GM19324 (cell line): Measurements from ENCODE around the gene UGGT1.
"Not testable (repeated sequence)": the region's sequence is repeated elsewhere in the genome, so short reads cannot be mapped to it uniquely, and the experiment has no call there.

Experiments
- ATAC-seq: cut with Tn5 transposase; IDR thresholded peaks from one replicate; pipeline ENCODE4 v1.9.1; 2021; ENCODE audit warnings: mild to moderate bottlenecking, moderate library complexity; ENCODE audit not compliant: unreplicated experiment, low FRiP score

Gene UGGT1

DNA sequence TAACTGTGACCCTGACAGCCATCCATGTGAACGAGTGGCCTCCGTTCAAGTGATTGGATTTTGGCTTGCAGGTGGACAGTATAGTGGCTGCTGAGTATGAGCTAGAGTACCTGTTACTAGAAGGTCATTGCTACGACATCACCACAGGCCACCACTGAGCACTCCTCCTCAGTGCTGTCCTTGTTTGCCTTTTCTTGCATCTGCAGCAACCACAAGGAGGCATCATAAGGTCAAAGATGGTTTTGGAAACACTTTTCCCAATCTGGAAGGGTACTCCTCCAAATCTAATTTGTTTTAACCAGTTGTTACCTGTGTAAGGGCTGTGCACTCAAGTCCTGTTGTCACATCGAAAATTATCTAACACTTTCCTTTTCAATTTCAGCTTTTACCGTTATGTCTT, 81.2 kb downstream of the UGGT1 start:
- no peak for ATAC-seq

DNA sequence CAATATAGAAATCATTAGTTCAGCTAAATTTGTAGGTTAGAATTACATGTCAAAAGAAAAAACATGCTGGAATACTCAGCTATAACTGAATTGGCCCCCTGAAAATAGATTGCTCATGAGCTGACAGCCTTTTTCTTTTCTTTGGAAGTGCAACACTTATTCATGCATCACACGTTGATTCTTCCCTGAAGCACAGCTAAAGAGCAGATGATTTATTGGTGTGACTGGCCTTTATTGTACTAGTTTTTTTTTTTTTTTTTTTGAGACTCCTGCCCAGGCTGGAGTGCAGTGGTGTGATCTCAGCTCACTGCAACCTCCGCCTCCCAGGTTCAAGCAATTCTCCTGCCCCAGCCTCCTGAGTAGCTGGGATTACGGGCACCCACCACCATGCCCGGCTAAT, 83.1 kb downstream of the UGGT1 start:
- ATAC-seq = not testable (repeated sequence)

DNA sequence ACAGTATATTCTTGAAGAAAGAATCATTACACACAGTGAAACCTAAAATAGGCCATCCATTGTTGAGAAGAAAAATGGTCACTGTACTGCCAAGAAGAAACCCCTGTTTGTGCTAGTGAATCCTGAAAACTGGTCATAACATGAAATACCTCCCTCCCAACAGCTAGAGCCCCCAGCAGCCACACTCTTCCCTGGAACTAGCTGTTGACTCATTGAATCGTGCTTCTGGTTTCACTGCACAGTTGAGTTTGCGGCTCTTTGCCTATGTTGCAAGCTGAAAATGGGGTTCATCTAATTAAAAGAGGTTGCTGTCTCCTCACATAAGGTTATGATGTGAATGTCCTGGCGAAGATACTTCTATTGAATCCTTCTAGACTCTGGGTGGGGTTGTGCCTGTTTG, 86.3 kb downstream of the UGGT1 start:
- no peak for ATAC-seq

DNA sequence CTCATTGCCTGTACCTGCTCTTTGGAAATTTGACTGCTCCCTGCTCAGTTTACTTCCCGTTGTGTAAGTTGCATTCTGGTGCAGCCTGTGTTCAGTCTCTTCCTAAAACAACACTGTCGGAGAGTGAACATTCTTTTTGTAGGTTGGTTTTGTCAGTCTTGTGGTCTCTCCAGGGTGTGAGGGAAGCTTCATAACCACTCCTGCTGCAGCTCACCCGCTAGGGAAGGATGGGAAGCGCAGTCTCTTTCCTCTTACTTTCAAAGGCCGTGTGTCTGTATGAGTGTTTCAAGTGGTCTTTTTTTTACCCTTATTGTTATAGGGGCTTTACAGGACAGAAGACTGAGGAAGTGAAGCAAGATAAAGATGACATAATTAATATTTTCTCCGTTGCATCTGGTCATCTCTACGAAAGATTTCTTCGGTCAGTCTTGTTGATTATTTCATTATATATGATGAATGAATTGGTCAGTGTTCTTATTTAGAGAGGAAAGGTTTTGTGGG, 87.2 kb downstream of the UGGT1 start:
- ATAC-seq = no peak

DNA sequence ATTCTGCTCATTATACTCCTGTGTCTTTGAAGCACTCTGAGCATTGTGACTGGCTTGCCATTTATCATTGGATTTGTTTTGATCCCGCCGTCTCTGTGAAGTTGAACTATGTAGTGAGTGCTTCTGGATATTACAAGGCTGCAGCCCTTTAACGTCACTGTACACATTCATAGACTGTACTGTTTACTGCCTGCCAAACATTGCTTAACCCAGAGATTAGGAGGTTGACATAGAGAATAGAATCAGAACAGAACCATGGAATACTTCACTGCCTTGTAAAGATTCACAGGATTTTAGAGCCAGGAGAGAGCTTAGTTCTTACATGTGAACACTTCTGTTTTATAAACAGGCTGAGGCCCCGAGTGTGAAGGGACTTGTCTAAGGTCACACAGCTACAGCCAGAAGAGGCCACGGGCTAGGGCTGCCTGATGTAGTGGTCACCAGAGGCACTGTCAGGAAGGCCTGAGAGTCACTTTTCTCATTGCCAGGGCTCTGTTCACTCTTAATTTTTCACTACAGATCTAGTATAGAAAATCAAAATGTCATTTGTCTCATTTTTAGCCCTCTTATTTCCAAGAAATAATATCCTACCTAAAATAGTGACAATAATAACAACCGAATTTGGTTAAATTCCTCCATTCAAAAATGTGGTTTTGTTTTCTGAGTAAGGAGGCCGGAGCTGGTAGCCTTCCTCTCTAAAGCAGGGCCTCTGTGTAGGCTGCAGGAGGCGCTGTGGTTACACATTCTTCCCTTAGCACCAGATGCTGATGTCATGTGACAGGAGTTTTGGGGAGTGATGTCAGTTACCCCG, 87.9 kb downstream of the UGGT1 start:
- no peak for ATAC-seq

DNA sequence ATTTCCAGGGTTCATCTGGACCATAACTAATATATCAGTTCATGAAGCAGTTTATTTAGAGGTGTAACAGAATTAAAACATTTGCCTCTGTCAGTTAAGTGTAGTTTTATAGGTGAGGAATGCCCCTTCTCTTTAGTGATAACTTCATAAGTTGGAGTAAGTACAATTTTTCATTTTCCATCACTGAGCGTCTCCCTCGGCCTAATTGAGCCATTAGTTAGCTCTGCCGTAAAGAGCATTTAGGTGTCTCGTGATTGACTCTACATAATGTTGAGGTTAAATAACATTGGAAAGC, 88.4 kb downstream of the UGGT1 start:
- ATAC-seq = no peak

DNA sequence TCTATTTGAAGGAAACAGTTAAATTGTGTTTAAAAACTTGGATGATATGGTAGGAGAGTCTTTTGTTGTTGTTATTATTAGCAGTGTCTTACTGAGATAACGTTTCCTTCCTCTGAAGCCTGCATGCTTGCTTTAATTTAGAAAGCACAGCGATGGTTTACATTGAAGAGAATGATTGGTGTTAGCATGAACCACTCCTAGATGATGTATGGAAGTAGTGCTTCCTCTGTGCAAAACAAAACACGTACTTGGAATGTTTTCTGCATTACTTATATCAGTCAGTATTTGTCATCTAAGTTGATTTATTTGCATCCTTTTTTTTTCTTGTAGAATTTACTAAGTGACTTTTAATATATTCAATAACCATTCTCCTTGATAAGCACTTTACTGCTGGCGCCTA, 89.0 kb downstream of the UGGT1 start:
- no peak for ATAC-seq

DNA sequence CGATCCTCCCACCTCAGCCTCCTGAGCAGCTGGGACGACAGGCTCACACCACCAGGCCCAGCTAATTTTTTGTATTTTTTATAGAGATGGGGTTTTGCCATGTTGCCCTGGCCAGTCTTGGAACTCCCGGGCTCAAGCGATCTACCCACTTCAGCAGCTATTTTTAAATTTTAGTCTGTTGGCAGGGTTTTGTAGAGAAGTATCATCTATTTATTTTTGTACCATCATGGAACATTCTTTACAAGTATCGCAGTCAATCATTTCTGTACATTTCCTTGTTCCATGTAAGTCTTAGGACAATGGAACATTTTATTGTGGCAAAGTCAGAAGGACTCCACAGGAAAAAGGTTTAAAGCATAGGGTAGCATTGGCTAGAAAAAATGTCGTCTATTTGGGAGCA, 94.6 kb downstream of the UGGT1 start:
- ATAC-seq = no peak

DNA sequence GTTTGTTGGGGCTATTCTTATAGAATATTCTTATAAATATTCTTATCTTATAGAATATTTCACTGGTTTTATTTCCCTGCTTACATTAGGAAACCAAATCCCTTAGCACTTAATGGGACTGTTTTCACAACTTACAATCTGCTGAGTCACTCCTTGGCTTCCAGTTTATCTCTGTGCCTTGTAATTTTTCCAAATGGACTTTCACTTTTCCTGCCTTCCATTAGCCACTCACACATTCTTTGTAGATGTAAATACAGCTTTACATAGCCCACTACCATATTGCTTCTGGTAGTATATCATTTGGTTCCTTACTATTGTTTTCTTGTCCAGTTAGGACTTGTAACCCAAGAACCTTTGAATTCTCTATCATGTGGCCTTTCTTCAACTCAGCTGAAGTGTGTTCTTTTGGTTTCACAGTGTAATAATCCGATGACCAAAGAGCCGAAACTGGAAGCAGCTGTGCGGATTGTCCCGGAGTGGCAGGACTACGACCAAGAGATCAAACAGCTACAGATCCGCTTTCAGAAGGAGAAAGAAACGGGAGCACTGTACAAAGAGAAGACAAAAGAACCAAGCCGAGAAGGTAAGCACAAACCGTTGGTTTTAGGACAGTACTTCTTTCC, 96.1 kb downstream of the UGGT1 start:
- no peak for ATAC-seq

DNA sequence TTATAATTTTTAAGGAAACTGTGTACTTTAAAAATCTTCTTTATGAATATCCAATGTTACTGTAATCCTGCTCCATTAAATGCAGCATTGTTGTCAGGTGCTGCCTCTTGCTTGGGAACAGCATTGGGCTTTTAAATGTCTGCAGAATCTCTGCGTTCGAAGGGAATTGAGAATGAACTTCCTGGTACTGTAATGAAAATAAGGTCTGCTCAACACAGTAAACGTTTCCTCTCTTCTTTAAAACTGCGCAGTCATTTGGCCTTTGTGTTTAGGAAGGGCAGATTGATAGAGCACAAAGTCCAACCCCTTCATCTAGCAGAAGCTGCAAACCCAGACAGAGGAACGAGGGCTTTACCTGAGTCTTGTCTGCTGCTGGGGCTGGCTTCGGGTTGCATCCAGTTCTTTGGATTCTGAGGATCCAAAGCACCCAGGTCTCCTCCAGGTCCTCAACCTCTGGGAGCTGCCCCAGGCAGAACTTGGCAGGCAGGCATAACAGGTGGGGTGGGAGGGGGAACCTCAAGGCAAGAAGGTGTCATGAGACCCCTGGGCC, 104.5 kb downstream of the UGGT1 start:
- ATAC-seq = no peak

DNA sequence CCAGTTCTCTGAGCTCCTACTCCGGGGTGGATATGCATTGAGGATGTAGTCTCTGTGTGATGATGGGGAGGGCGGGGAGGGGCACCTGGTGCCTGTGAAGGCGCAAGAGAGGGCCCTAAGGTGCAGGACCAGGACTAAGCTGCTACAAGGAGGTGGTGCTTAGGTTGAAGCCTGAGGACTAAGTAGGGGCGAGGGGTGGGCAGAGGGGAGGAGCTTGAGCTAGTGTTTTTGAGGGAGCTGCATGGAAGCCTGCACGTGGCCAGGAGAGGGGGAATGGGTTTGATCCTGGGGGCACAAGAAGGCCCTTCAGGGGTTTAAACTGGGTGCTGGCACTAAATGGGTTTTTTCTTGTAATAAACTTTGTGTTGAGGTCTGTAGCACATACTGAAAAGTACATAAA, 105.0 kb downstream of the UGGT1 start:
- ATAC-seq = no peak

DNA sequence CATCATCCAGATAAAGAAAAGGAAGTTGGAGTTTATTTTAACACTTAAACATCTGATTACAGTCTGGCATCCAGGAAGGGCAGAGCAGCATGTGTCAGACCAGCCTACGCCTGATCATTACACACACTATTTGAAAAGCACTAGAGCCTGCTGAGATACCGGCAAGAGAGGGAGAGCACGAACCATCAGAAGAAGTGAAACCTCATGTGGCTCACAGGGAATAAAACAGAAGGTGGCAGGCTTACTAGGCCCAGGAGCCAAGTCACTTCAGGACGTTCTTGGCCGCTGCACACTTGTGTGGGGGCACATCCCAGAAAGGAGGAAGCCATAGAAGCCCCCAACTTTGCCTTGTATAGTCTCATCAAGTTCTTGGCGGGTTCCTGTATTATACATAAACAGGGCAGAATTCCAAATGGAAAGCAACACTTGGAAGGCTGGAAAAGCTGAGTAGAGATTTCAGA, 105.5 kb downstream of the UGGT1 start:
- no peak for ATAC-seq

DNA sequence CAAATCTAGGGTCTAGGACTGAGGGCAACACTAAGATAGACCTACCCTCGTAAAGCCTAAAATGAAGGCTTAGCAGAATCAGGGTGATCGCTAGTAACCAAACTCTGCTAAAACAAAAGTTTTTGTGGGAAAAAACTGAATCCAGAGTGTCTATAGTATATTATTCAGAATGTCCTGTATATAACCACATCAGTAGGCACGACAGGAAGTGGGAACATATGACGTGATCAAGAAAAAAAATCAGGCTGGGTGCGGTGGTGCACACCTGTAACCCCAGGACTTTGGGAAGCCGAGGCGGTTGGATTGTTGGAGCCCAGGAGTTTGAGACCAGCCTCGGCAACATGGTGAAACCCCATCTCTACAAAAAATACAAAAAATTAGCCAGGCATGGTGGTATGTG, 106.1 kb downstream of the UGGT1 start:
- no peak for ATAC-seq

DNA sequence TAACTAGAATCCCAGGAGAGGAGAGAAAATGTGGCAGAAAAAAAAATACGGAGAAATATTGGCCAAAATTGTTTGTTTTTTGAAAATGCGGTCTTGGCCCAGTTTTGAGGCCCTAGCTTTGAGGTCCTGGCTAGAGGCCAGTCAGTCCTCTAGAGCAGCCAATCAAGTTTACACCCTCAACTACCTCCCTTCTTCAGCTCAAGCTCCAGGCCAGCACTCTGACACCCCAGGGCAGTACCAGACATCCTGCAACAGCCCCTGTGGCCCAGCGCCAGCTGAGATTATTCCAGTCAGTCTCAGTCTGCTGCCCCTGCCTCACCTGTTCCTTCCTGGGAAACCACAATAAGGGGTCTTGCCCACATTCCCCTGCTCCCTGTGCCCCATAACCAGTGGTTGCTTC, 107.7 kb downstream of the UGGT1 start:
- no peak for ATAC-seq

DNA sequence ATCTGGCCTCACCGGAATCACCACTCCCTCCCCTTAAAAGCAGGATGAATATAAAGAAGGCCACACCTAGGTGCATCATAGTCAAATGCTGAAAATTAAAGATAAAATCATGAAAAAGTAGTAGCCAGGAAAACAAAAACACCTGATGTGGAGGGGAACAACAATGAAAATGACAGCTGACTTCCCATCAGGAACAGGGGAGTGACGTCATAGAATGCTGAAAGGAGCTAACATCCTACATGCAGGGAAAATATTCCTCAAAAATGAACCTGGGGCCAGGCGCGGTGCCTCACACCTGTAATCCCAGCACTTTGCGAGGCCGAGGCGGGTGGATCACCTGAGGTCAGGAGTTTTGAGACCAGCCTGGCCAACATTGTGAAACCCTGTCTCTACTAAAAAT, 108.1 kb downstream of the UGGT1 start:
- no peak for ATAC-seq

DNA sequence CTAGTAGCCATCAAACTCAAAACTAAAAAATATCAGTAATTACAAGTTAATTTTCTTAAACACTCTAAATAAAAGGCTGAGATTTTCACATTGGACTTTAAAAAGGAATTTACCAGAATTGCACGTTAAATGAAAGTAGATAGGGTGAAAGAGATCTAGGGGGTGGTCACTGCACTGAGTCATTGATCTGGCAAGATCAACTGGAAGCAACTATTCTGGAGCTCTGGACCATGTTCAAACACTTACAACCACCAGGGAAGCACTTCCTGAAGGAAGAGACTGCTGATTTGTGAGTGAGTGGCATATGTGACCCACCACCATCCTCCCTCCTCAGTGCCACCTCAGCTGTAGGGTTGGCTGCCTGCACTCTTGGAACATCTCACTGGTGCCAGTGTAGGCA, 111.8 kb downstream of the UGGT1 start:
- no peak for ATAC-seq

DNA sequence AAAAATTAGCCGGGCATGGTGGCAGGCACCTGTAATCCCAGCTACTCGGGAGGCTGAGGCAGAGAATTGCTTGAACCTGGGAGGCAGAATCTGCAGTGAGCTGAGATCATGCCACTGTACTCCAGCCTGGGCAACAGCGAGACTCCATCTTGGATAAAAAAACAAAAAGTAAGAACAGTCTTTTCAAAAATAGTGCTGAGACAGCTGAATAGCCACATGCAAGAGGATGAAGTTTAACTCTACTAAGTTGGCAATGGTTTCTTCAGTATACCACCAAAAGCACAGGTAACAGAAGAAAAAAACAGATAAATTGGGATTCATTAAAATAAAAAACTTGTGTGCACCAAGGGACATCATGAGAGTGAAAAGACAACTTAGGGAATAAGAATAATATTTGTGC, 115.2 kb downstream of the UGGT1 start:
- ATAC-seq = no peak

DNA sequence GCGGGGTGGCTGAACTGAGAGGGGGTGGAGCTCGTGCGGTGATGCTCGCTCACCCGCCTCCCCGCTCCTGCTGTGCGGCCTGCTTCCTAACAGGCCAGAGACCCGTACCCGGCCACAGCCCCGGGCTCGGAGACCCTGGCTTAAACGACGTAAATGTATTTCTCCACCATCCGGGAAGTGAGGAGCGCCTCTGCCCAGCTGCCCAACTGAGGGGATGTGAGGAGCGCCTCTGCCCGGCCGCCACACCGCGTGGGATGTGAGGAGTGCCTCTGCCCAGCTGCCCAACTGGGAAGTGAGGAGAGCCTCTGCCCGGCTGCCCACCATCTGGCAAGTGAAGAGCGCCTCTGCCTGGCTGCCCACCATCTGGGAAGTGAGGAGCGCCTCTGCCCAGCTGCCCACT, 117.0 kb downstream of the UGGT1 start:
- no peak for ATAC-seq

DNA sequence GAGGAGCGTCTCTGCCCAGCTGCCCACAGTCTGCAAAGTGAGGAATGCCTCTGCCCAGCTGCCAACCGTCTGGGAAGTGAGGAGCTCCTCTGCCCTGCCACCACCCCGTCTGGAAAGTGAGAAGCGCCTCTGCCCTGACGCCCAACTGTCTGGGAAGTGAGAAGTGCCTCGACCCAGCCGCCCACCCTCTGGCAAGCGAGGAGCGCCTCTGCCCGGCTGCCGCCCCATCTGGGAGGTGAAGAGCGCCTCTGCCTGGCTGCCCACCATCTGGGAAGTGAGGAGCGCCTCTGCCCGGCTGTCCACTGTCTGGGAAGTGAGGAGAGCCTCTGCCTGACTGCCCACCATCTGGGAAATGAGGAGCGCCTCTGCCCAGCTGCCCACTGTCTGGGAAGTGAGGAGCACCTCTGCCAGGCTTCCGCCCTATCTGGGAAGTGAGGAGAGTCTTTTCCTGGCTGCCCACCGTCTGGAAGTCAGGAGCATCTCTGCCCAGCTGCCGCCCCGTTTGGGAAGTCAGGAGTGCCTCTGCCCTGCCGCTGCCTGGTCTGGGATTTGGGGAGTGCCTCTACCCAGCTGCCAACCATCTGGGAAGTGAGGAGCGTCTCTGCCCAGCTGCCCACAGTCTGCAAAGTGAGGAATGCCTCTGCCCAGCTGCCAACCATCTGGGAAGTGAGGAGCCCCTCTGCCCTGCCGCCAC, 117.8 kb downstream of the UGGT1 start:
- ATAC-seq = not testable (repeated sequence)

DNA sequence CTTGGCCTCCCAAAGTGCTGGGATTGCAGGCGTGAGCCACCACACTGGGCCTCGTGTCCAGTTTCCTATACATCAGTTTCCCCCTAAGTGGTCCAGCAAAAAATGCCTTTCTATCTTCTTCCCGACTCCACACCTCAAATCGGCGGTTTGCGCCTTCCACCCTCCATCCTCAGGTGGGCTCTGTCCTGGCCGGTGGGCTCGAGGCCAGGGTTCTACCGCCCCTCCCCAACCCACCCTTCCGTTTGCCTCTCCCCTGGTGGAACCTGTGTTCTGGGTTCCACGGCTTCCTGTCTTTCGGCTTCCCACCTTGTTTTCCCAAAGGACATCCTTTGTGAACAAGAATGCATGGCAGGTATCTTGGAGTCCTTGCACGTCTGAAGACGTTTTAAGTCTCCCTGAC, 123.3 kb downstream of the UGGT1 start:
- ATAC-seq = no peak

DNA sequence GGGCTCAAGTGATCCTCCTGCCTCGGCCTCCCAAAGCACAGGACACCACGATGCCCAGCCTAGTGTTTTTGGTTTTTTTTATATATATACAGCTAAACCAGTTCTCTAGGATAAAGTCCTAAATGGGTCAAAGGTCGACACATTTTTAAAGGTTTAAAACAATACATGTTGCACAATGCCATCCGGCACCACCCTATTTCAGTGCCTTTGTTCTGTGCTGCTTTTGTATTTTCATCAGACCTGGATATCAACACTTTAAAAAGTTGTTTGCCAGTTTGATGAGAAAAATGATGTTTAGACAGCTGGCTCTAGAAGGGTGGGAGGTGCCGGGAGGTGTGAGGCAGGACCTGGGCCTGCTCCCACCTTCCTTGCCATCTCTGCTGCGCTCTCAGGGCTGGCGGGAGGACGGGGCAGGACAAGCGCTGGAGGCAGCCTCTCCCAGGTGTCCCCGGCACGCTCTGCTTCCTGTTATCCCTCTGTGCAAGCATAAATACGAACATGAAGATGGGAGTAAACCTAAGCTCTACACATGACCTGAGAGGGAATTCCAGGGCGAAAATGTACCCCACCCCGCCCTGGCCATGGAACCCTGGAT, 124.0 kb downstream of the UGGT1 start:
- ATAC-seq = no peak
